ENCODE data around the gene SYT6. TPM values are rescaled to one million over a fixed set of nuclear protein-coding genes. Genes with fewer than 3 reads are reported as not detected.
A peak's percentile ranks its signal among the peaks of the same experiment; 100 is the strongest.

The SYT6 gene
- polyA plus RNA-seq, 3 donors, result 0.01 TPM; not detected in 2

DNA sequence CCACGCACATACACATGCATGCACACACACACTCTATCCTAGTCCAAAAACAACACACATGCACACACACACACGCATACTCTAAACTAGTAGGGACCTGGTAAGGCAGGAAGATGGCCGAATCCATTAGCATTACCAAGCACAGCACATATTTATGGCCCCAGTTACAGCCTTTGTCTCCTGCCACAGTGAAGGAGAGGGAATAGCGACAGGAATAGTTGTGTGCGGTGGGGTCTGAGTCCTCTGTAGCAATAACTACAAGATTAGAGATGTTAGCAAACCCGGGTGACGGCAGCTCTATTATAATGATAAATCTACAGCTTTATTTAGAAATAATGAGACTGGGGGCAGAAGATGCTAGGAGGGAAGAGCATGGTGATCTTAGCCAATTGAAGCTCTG lies 20.5 kb downstream of the SYT6 start:
- Histone ChIP-seq H3K4me3 (replicated peaks in 1 of 3; ENCODE audit: low read depth in 2 of 3, low read length in 3 of 3) (no peak overlapping the region), H3K4me2 (replicated peaks; ENCODE audit: extremely low read depth, low read length, poor library complexity, severe bottlenecking) (no peak overlapping the region), H3K27ac (ENCODE audit: low read depth in 1 of 2, low read length in 2 of 2) (no peak overlapping the region), H3K79me2 (ENCODE audit: insufficient read depth, low read length) (no peaks in the 10 kb centered on the region), H4K20me1 (ENCODE audit: insufficient read depth, low read length) (no peaks in the 10 kb centered on the region), H3K4me1 (ENCODE audit: control insufficient read depth in 1 of 2, insufficient read depth in 2 of 2, low read length in 2 of 2) (peaks cover 36 to 40% of the 10 kb centered on the region in 2 donors), H3K36me3 (replicated peaks in 1 of 2; ENCODE audit: control insufficient read depth in 1 of 2, insufficient read depth in 2 of 2, low read length in 2 of 2) (no peaks in the 10 kb centered on the region), H2AFZ (ENCODE audit: insufficient read depth, low read depth, low read length, poor library complexity, severe bottlenecking) (no peak overlapping the region), H3K27me3 (ENCODE audit: control insufficient read depth in 2 of 2, insufficient read depth in 2 of 2, low read length in 2 of 2) (no peaks in the 10 kb centered on the region), H3K9me3 (replicated peaks in 1 of 2; ENCODE audit: control insufficient read depth in 1 of 2, insufficient read depth in 1 of 2, low read length in 2 of 2) (no peaks in the 10 kb centered on the region), H3K9ac (ENCODE audit: insufficient read depth, low read length, poor library complexity, severe bottlenecking) (no peak overlapping the region)
- intact Hi-C loops (cut with micrococcal nuclease), result no loop called here
- TF ChIP-seq, protein P1, sequence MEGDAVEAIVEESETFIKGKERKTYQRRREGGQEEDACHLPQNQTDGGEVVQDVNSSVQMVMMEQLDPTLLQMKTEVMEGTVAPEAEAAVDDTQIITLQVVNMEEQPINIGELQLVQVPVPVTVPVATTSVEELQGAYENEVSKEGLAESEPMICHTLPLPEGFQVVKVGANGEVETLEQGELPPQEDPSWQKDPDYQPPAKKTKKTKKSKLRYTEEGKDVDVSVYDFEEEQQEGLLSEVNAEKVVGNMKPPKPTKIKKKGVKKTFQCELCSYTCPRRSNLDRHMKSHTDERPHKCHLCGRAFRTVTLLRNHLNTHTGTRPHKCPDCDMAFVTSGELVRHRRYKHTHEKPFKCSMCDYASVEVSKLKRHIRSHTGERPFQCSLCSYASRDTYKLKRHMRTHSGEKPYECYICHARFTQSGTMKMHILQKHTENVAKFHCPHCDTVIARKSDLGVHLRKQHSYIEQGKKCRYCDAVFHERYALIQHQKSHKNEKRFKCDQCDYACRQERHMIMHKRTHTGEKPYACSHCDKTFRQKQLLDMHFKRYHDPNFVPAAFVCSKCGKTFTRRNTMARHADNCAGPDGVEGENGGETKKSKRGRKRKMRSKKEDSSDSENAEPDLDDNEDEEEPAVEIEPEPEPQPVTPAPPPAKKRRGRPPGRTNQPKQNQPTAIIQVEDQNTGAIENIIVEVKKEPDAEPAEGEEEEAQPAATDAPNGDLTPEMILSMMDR (IDR thresholded peaks at IDR 0.05), result no peak
- DNase-seq, result no peak
- Mint-ChIP-seq H3K9me3 (peaks cover 0 to 2% (median 0%) of the 10 kb centered on the region in 7 donors), H3K4me3 (no peak overlapping the region), H3K4me1 (peaks cover 48% of the 10 kb centered on the region), H3K36me3 (peaks cover 0 to 3% of the 10 kb centered on the region in 2 donors), H3K27ac (no peak overlapping the region), H3K27me3 (ENCODE audit: low read depth in 3 of 3) (peaks cover 1 to 9% (median 3%) of the 10 kb centered on the region in 3 donors)
- WGBS (ENCODE audit: insufficient coverage), result 100% methylated on average over 2 of the region's 7 CpGs

DNA sequence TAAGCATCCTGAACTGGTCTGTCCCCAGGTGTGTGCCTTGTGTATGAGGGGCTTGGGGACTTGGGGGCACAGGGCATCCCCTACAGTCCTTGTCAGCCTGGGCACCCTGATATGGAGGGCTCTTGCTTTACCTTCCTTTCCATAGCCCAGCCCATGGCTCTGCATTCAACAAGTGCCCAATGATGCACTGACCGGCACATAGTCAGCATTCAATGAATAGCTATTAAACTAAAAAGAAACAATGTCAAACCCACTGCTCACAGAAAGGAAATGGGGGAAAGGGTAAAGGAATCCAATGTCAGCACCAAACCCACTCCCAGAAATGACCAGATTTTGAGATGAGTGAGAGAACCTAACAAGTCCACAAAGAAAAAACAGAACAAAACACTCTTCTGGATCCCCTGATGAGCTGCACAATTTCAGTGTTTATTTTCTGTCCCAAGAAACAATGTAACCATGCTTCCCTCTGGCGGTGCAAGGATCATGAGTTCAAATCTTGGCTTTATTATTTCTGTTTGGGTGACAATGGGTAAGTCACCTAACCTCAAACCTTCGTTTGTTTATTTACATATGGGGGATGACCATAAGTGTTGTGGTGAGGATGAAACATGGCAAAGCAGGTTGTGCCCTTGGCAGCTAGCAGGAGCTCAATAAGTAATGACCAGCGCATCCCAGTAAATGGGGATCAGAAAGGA lies 22.0 kb downstream of the SYT6 start:
- no peaks in the 10 kb centered on the region for H3K79me2 ChIP-seq (ENCODE audit: insufficient read depth, low read length)
- H3K4me1 ChIP-seq (ENCODE audit: control insufficient read depth in 1 of 2, insufficient read depth in 2 of 2, low read length in 2 of 2), result peaks cover 50 to 51% of the 10 kb centered on the region in 2 donors
- intact Hi-C loops (cut with micrococcal nuclease), result no loop called here
- peak overlapping the region in 1 of 2 donors; percentile 49 for H3K27ac ChIP-seq (ENCODE audit: low read depth in 1 of 2, low read length in 2 of 2)
- no peak overlapping the region for H3K4me3 Mint-ChIP-seq
- DNase-seq, result no peak
- no peaks in the 10 kb centered on the region for H3K9me3 ChIP-seq (replicated peaks in 1 of 2; ENCODE audit: control insufficient read depth in 1 of 2, insufficient read depth in 1 of 2, low read length in 2 of 2)
- no peaks in the 10 kb centered on the region for H3K27me3 ChIP-seq (ENCODE audit: control insufficient read depth in 2 of 2, insufficient read depth in 2 of 2, low read length in 2 of 2)
- no peak overlapping the region for H2AFZ ChIP-seq (ENCODE audit: insufficient read depth, low read depth, low read length, poor library complexity, severe bottlenecking)
- peaks cover 1 to 4% (median 3%) of the 10 kb centered on the region in 3 donors for H3K27me3 Mint-ChIP-seq (ENCODE audit: low read depth in 3 of 3)
- H3K36me3 Mint-ChIP-seq, result peaks cover 0 to 3% of the 10 kb centered on the region in 2 donors
- TF ChIP-seq, protein P1 (IDR thresholded peaks at IDR 0.05), result no peak
- H3K36me3 ChIP-seq (replicated peaks in 1 of 2; ENCODE audit: control insufficient read depth in 1 of 2, insufficient read depth in 2 of 2, low read length in 2 of 2), result no peaks in the 10 kb centered on the region
- no peaks in the 10 kb centered on the region for H4K20me1 ChIP-seq (ENCODE audit: insufficient read depth, low read length)
- no peaks in the 10 kb centered on the region for H3K9me3 Mint-ChIP-seq
- H3K4me1 Mint-ChIP-seq, result peaks cover 59% of the 10 kb centered on the region
- peak overlapping the region in 5 of 7 donors; percentile 21 to 72 (median 60) for H3K27ac Mint-ChIP-seq
- 100% methylated on average over 2 of the region's 4 CpGs for WGBS (ENCODE audit: insufficient coverage)
- H3K4me3 ChIP-seq (replicated peaks in 1 of 3; ENCODE audit: low read depth in 2 of 3, low read length in 3 of 3), result no peak overlapping the region
- H3K4me2 ChIP-seq (replicated peaks; ENCODE audit: extremely low read depth, low read length, poor library complexity, severe bottlenecking), result no peak overlapping the region
- no peak overlapping the region for H3K9ac ChIP-seq (ENCODE audit: insufficient read depth, low read length, poor library complexity, severe bottlenecking)

All from CD14-positive monocyte (primary cell).